Activated T-cell treated with anti-CD3 and anti-CD28 coated beads for 4 hours (primary cell): ENCODE data around the gene PARP11.

Experiments
- DNase-seq: peaks from one replicate; pipeline ENCODE4 v3.0.0-alpha.2; 2020

The PARP11 gene

DNA sequence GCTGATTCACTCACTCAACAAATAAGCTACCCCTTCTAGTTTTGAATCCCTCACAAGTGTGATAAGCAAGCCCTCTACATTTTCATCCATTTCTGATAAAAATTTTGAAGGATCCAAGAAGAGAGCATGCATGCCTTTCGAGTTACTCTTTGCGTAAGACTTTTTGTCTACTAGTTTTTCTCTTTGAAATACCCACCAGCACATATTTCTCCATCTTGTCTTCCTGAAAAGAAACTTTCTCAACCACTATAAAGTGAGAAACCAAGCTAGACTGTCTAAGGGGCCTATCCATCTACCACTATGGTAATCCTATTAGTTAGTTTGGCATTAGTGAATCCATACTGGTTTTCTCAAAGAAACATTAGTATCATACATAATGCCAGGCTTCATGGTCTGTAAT, 56.9 kb downstream of the PARP11 start:
- DNase-seq: no peak

DNA sequence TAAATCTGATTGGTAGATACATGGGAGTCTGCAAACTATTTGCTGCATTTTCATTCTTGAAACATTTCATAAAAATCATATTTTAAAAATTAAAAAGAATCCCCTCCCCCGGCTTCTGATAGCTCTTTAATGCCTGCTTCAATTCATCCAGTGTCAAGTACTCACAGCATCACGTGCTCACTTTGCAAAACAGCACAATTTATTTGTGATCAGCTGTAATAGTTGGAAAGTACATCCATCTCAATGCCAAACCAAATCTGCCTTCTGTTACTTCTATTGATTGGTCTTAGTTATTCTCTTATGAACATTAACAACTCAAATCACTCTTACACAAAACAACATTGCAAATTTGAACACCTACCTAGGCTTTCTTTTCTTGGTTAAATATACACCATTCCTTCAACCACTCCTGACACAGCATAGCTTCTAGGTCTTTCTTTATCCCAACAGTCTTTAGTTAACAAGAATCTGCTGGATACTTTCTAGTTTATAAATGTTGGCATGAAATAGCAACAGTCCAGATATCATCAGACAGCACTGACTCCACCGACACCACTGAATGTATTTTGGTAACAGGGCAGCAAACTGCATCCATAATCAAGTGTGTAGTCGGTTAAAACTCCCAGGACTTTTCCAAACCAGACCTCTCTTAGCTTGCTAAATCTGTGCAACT, 58.0 kb downstream of the PARP11 start:
- no peak for DNase-seq

DNA sequence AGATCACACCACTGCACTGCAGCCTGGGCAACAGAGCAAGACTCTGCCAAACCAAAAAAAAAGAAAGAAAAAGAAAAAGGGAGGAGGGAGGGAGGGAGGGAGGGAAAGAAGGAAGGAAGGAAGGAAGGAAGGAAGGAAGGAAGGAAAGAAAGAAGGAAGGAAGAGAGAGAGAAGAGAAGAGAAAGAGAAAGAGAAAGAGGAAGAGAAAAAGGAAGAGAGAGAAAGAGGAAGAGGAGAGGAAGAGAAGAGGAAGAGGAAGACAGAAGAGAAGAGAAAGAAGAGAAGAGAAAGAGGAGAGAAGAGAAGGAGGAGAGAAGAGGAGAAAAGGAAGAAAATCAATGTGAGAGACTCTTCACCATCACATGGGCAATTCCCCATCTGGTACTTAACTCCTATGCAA, 62.7 kb downstream of the PARP11 start:
- no peak for DNase-seq

DNA sequence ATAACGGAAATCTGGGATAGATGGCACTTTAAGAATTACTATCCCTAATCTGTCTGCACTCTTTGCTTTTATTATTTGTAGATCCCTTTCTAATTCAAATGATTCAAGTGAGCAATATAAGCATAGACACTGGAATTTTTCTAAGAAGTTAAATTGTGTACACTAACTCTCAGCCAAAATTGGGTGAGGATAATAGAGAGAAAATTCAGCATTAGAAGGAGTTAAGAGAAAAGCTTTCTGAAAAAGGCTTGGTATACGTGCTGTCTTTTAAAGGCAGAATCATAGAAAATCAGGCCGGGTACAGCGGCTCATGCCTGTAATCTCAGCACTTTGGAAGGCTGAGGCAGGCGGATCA, 63.2 kb downstream of the PARP11 start:
- DNase-seq: no peak

DNA sequence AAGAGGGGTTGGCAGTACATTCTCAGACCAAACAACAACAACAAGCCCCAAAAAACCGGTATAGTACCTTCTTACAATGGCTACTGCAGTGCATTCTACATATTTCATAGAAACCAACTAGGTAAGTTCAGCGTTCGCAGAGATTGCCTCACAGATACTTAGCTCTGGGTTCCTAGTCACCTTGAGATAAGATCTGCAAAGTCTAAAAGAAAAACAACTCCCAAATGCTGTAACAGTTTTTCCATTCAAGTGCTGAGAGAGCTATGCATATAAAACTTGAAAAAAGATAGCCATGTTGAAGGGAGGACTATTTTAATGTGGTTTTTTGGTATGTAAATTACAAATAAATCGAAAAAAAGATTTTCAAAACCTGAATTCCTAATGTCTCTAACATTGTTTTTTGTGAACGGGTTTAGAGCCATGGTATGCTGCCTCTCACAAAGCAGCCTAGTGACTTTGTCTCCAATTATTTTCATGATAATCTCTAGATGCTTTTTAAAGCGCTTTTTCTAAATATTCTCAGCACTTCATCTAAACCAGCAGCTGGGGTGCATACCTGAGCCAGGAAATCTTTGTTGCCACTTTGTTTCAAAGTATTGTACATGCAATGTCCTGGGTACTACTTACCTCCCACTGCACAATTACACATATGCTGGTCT, 63.7 kb downstream of the PARP11 start:
- no peak for DNase-seq

DNA sequence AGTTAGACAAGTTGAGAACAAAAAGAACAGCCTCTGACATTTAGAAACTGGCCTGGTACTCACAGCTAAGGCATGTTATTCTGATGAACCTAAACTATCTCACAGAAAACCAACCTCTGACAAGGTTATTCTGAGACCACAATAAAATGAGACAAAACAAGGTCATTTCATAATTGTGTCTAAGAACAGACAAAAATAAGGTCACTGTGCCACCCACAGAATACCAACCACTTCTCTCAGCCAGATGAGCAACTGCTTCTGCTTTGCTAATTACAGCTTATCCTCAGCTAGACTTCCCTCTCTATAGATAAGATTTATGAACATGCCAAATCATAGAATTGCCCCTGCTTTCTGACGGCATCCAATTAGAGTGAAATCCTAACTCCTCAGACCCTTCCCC, 68.1 kb downstream of the PARP11 start:
- no peak for DNase-seq

DNA sequence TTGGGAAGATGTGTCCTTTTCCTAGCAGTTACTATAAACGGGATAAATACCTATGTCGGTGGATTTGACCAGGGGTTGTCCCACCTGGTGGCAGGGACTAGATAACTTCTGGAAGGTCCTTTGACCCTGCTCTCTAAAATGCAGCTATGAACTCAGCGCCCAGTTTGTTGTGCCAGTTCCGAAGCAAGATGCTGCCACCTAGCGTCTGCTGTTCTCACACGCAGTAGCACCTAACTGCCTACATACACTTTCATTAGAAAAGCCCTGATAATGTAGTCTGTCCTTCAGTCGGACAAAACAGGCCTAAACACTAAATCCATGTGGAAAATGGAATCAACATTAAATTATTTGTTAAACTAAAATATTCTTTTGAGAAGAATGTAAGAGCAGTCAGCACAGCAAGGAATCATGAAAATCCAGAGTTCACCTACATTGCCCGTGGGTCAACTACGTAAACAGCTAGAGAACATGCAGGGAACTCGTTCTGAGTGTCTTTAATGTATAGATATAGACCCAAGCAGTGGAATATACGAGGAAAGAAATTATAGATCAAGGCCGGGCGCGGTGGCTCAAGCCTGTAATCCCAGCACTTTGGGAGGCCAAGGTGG, 69.2 kb downstream of the PARP11 start:
- DNase-seq: peak; percentile 59

DNA sequence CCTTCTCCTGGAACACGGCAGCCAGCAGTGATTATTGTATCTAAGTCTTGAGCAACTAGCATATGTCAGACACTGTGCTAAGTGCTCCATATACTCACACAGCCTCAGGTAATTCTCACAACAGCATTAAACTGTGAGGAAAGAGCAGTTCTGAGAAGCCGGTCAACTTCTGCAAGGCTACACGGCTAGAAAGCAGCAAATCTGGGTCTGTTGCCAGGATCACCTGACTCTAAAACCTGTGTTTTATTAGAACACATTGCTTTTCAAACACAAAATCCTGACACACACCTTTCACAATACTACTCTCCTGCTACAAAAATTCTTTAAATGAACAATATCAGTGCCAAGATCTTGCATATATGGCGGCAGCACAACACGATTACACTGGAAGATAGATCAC, 70.5 kb downstream of the PARP11 start:
- DNase-seq: no peak

DNA sequence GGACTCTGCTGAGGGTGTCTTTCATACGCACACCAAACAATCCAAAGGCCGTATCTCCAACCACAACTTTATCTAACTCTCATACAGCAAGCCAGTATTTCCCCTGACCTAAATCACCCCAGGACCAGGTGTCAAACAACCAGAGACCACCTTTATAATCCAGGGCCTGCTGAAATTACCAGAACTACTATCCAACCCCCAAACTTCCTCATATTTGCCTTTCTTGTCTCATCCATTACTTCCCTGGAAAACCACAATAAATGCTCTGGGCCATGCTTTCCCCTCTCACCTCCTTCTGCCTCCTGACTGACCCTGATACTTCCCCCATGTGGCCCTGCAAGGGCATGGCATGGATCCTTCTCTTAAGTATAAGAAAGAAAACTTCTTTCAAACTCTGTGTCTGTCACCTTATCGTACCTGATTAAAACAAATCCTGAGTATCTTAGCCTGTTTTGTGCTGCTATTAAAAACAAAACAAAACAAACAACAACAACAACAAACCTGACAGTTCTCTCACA, 75.6 kb downstream of the PARP11 start:
- no peak for DNase-seq

DNA sequence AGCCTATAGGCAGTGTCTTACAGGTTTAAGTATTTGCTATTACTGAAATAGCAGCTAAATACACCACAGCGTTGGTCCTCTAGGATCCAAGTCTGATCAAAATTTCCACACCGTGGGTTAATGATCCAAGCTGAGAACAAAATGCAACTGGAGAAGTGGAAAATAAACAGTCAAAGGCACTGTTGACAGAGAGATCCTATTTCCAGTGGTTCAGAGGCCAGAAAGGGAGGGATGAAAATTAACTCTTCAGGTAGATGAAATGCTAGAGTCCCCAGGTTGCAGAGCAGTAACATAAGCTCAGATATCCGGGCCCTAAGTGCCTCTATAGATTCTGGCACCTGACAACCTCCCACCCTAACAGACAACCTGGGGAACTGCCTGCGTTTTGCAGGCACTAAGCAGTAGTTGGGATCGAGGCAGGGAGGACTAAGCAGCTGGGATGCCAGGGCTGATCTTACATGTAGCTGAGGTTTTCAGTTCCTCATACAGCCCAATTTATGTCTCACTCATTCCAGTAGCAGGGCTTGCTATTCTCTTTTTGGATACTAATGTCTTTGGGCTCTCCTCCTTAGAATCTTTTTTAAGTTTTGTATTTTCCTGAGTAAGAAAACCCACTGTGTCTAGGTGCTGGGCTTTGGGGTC, 77.6 kb downstream of the PARP11 start:
- no peak for DNase-seq

DNA sequence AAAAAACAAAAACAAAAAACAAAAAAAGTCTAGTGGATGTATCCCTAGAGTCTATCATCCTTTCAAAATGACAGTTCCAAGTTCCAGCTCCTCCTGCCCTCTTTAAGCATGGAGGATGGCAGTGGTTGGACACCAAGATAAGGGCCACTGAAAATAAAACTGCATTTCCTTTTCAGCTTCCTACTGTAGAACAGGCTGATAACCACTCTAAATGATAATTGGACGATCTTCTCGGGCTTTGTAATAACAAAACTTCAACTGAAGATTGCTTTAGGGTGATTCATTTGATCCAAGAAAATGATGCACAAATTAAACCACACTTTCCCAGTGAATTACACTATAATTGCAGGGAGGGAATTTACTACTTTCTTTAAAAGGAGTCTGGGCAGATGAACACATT, 78.1 kb downstream of the PARP11 start:
- DNase-seq: no peak

DNA sequence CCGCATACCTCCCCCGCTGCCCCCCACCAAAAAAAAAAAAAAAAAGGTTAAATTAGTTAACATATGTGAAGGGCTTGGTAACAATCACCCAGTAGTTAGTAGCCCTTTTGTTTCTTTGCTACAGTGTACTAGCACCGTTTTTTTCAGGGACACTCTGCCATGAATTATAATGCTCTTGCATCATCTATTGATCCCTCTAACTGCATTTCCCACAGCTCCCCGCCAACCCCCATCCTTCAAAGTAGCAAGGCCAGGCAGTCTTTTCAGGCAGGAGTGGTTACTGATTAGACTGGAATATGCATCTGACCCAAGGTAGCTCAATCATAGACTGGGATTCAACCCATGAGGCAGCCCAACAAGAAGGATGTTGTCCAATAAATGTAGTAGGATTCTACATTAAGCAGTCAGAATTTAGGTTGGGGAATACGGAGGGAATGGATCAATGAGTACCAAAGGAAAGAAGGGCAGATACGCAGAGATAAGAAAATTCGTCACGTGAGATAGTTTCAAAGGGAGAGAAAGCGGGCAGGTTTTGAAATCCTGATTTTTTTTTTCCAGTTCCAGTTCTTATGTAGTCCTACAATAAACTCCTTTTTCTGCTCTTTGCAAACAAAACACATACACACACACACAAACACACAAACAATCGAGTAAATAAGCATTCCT, 80.4 kb downstream of the PARP11 start:
- DNase-seq: no peak

DNA sequence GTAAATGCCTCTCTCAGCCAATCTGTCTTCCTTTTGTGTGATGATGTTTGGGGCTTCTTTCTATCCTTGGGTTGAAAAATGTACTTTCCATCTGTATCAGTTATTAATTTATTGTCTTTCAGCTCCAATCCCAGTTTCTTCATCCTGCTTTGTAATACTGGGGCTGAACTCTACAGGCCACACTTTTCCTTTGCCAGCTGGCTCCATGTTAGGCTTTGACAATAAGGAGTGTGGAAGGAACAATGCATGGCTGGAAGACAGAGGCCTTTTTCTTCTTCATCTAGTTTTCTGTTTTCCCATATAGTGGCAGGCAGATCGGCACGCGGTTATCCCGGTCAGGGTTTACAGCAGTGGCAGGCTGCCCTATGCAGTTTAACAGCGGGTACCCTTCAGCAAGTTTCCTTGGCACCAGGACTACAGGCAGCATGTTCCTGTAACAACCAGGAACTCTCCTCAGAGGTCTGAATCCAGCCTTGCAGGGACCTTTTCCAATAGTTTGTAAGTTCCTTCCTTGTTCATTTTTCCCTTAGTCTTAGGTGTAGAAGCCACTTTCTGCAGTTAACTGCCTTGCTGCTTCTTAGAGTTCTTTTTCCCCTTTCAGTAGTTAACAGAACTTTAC, 81.8 kb downstream of the PARP11 start:
- DNase-seq: no peak

DNA sequence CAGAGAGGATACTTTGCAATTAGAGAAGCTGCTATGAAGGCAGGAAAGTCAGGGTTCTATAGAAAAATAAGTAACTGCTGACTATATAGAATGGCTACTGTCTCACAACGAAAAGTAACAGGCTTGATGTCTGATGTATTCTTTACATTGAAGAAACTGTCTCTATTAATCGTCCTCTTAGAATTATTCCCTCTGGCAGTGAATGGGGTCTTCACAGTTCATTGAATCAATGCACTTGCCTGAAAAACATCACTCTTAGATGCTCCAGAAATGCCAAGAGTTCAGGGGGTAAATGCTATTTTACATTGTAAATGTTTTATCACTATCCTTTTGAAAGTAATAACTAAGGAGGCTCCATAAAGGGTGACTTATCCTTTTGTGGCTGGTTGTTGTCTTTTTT, 82.6 kb downstream of the PARP11 start:
- DNase-seq: no peak

DNA sequence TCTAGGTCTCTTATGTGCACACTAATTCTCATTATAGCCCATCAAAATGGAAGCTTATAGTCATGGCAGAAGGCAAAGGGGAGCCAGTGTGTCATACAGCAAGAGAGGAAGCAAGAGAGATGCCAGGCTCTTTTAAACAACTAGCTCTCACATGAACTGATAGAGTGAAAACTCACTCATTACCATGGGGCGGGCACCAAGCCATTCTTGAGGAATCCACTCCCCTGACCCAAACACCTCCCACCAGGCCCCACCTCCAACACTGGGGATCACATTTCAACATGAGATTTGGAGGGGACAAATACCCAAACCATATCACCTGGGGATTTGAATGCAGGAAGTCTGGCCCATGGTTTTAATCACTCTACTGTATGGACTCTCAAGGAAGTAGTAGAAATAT, 83.4 kb downstream of the PARP11 start:
- DNase-seq: no peak

DNA sequence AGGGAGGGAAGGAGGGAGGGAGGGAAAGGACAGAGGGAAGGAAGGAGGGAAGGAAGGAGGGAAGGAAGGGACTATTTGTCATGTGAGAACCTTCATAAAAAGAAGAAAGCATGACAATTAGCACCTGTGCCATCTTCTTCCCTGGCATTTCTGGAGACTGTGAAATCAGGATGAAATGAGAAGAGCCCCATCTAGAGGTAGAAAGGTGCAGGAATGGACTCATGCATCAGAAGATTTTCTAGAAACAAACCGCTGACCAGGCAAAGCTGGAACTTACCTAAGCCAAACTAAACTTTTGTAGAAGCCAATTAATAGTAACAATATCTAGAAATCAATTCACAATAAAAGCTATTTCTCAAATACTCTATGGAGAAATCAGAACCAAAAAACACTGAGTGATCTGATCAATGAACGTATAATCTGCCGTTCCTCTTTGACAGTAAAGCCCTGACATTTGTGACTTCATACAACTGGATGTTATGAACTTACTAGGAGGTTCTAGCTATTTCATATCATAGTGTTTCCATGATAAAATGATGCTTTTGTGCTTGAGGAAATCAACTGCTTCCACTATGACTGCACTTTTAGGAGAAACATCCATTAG, 95.9 kb downstream of the PARP11 start:
- no peak for DNase-seq

DNA sequence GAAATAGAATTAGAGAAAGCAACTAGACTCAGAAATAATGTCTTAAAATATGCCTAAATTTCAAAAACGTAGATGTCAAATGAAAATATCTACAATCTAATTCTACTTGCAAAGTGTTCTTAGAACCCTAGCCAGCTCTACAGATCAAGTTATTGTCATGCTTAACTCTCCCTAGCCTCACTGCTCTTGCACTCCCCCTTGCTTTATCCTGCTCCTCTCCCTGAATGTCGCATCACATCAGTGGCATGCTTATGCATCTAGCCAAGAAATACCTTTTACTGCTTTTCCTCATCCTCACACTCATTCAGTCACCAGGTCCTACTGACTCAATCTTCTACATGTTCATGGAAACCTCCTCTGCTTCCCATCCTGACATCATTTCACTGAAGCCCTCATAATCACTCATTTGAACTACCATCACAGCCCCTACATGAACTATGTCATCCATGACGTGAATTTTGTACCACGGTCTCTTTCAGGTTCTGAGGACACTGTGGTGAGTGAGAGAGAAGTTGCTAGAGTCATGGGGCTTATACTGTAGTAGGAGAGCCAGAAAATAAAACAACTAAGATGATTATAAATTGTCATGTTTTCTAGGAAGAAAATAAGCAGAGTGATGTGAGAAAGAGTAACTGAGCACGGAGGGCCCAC, 97.7 kb downstream of the PARP11 start:
- no peak for DNase-seq

DNA sequence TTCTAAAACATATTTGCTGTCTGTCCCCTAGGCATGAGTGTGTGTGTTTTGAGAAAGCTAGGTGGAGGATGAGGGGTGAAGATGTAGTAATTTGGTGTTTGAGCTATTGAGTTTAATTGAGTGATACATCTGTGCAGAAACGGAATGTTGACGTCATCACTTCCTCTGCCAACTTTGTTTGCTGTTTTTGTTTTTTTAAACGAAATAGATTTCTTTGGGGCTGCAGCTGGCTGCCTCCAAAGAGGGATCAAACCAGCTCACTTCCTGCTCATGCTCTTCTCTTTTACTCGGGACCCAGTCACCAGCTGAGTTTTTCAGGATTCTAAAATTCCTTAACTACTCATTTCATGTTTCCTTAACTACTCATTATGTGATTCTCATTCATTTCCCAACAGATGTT, 100.8 kb downstream of the PARP11 start:
- DNase-seq: no peak

DNA sequence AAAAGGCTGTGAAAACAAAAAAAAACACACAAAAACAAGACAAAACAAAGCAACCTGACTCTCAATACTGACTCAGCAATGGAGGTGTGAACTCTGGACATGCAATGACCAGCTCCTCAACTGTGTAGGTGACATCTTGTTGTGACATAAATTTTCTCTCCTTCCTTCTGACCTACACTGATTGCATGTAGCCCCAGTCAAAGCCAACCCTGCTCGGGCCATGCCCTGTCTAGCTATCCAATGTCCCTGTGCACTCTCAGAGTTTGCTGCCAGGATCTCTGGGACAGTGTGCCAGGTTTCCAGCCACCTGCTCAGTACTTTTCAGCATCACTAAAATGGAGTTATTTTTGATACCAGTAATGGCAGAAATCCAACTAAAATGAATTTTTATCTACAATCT, 101.3 kb downstream of the PARP11 start:
- no peak for DNase-seq

DNA sequence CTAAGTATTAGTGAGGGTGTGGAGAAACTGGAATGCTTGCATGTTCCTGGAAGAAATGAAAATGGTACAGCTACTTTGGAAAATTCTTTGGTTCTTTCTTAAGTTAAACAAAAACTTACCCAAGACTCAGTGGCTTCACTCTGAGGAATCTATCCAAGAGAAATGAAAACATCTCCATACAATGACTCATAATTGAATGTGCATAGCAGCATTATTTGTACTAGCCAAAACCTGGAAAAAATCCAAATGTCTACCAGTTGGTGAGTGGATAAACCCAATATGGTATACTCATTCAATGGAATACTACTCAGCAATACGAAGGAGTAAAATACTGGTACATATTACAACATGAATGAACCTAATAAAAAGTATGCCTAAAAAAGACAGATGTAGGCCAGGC, 102.3 kb downstream of the PARP11 start:
- DNase-seq: no peak

DNA sequence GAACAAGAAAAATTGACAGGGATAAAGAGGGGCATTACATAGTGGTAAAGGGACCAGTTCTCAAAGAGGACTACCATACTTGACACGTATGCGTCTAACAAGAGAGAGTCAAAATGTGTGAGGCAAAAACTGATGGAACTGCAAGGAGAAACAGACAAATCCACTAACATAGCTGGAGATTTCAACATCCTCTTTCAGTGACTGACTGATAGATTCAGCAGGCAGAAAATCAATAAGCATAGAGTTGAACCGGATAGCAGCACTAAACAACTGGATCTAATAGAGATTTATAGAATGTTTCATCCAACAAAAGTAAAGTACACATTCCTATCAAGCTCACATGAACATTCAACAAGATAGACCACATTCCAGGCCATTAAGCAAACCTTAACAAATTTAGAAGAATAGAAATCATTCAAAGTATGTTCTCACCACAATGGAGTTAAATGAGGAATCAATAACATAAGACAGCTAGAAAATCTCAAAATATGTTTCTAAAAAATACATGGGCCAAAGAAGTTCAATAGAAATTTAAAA, 104.2 kb downstream of the PARP11 start:
- DNase-seq: no peak
